GM19035 (cell line): ENCODE measurements around the gene PAEP.
"Not testable (repeated sequence)": the region's sequence is repeated elsewhere in the genome, so short reads cannot be mapped to it uniquely, and the experiment has no call there.

Source experiments
- ATAC-seq: cut with Tn5 transposase; IDR thresholded peaks from one replicate; pipeline ENCODE4 v1.9.1; 2021; ENCODE audit not compliant: unreplicated experiment

PAEP gene

GRCh38 chr9:135549478-135550343, 11.8 kb upstream of the PAEP start:
- not testable (repeated sequence) for ATAC-seq

- ATAC-seq, result no peak
Observed at GRCh38 chr9:135550344-135550918, 11.1 kb upstream of the PAEP start.

- ATAC-seq, result no peak
Observed at GRCh38 chr9:135551031-135551430, 10.5 kb upstream of the PAEP start.

GRCh38 chr9:135551456-135551855, 10.1 kb upstream of the PAEP start:
- no peak for ATAC-seq

GRCh38 chr9:135552021-135552697, 9.4 kb upstream of the PAEP start:
- no peak for ATAC-seq

- ATAC-seq, result no peak
Observed at GRCh38 chr9:135552698-135553171, 8.8 kb upstream of the PAEP start.

GRCh38 chr9:135554718-135555117, 6.8 kb upstream of the PAEP start:
- ATAC-seq, result no peak

GRCh38 chr9:135555203-135555602, 6.4 kb upstream of the PAEP start:
- no peak for ATAC-seq

- no peak for ATAC-seq
Observed at GRCh38 chr9:135555910-135556309, 5.6 kb upstream of the PAEP start.

- ATAC-seq, result no peak
Observed at GRCh38 chr9:135559606-135560005, 1.9 kb upstream of the PAEP start.

- no peak for ATAC-seq
Observed at GRCh38 chr9:135562235-135562745, 734 bp downstream of the PAEP start.

GRCh38 chr9:135563039-135563476, 1.5 kb downstream of the PAEP start:
- no peak for ATAC-seq

- ATAC-seq, result no peak
Observed at GRCh38 chr9:135563858-135564257, 2.3 kb downstream of the PAEP start.

GRCh38 chr9:135565141-135565628, 3.6 kb downstream of the PAEP start:
- ATAC-seq, result no peak

GRCh38 chr9:135565636-135566035, 4.1 kb downstream of the PAEP start:
- ATAC-seq, result no peak

GRCh38 chr9:135566552-135566951, 5.0 kb downstream of the PAEP start:
- ATAC-seq, result no peak

- no peak for ATAC-seq
Observed at GRCh38 chr9:135567311-135567710, 5.8 kb downstream of the PAEP start.

GRCh38 chr9:135568026-135568425, 6.5 kb downstream of the PAEP start:
- ATAC-seq, result no peak

- no peak for ATAC-seq
Observed at GRCh38 chr9:135570456-135570855, 8.9 kb downstream of the PAEP start.

GRCh38 chr9:135572233-135572632, 10.7 kb downstream of the PAEP start:
- ATAC-seq, result no peak

- ATAC-seq, result no peak
Observed at GRCh38 chr9:135573124-135573523, 11.6 kb downstream of the PAEP start.
